Fibroblast of lung (primary cell): ENCODE measurements around the gene RPA3.

Source experiments
- EZH2 ChIP-seq: IDR thresholded peaks from 2 replicates; pipeline ENCODE4 v1.5.1; 2012; ENCODE audit warnings: low read length, control low read depth, mild to moderate bottlenecking; ENCODE audit errors: missing control alignments
- TF ChIP-seq, protein P1 (sequence below), 2 donors: IDR thresholded peaks in 1 of 2; conservative IDR thresholded peaks in 1 of 2; 1 replicate in 1 of 2; 2 replicates in 1 of 2; pipeline ENCODE4 v1.5.1; 2011 to 2012; ENCODE audit warnings: low read length in 2 of 2, control low read depth in 1 of 2, inconsistent platforms in 1 of 2, low read depth in 1 of 2, mild to moderate bottlenecking in 1 of 2

DNA sequence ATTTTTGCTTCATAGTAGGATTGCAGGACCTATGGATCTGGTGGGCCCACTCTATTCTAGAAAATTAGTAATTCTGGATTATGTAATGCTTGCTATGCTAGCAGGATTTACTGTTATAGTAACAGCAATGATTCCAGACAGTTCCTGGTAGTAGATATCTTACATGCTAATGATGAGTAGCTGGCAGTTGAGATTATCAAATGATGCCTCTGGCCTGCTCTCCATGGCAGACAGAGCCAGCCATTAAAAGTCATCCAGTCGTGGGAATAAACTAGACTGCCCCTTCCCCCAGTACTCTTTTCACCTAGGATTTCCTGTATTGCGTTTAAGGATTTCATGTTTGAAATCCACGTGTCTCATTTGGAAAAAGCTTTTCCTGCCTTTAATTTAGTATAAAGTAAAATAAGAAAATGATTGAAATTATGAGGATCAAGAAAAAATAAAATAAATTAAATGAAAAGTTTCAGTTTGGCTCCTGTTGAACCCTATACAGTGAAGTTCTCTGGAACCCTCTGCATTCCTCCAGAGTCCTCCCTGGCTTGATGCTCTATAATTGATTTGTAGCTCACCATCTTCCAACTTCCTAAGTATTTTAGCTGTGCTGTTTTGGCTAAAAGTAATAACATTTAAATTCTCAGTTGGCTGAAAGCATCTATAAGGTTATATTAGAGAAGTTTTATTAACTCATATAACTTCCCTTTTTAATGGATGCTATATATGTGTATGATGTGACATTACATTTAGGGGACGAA, 63.3 kb downstream of the RPA3 start:
- TF ChIP-seq, protein P1, sequence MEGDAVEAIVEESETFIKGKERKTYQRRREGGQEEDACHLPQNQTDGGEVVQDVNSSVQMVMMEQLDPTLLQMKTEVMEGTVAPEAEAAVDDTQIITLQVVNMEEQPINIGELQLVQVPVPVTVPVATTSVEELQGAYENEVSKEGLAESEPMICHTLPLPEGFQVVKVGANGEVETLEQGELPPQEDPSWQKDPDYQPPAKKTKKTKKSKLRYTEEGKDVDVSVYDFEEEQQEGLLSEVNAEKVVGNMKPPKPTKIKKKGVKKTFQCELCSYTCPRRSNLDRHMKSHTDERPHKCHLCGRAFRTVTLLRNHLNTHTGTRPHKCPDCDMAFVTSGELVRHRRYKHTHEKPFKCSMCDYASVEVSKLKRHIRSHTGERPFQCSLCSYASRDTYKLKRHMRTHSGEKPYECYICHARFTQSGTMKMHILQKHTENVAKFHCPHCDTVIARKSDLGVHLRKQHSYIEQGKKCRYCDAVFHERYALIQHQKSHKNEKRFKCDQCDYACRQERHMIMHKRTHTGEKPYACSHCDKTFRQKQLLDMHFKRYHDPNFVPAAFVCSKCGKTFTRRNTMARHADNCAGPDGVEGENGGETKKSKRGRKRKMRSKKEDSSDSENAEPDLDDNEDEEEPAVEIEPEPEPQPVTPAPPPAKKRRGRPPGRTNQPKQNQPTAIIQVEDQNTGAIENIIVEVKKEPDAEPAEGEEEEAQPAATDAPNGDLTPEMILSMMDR (conservative IDR thresholded peaks at IDR 0.05 in 1 of 2, IDR thresholded peaks at IDR 0.05 in 1 of 2; ENCODE audit: low read depth in 1 of 2, low read length in 2 of 2): no peak
- no peak for TF ChIP-seq EZH2
